NCI-H446 treated with DMSO at 0.1 percent for 48 hours (cell line): ENCODE data around the gene ATRIP.

Experiments
- DNase-seq: peaks from one replicate; lab custom pipeline; 2025; lab: John Stamatoyannopoulos, UW

Gene ATRIP

DNA sequence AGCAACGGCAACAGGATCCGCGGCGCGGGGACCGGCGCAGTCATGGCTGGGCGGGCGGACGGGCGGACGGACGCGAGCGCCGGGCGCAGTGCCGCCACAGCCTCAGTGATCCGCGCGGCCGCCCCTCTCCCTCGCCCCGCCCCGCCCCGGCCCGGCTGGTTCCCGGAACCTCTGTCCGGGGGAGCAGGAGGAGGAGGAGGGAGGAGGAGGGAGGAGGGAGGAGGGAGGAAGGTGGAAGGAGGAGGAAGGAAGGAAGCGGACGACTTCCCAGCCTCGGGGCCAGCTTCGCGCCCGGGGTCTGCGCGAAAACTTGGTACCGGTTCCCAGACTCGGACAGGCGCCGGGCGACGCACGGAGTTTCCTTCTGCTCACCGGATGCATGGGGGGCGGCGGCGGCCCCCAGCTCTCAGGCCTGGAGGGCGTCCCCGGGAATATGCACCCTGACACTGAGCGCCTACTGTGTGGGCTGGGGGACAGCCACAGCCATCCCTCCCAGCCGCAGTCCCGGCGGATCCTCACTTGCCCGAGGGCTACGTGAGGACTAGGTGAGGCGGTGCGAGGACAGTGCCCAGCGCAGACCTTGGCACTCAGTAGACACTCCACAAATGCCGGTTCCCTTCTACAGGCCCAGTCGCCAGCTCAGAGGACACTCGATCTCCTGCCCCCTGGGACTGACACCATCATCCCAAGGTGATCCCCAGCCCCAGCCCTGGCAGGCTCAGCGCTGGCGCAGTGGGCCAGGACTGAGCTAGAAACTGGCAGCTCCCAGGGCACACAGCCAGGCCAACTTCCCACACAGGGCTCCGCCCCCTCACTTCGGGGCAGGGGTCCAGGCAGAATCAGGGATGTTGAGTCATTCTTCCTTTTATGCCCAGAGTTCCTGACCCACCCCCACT, 57.8 kb downstream of the ATRIP start, which contains the start of gene SHISA5:
Gene SHISA5 (minus strand): TSS at position 124 of the 896 bp plus-strand sequence. CDS start 80 bp downstream, at position 44.
- DNase-seq: no peak

DNA sequence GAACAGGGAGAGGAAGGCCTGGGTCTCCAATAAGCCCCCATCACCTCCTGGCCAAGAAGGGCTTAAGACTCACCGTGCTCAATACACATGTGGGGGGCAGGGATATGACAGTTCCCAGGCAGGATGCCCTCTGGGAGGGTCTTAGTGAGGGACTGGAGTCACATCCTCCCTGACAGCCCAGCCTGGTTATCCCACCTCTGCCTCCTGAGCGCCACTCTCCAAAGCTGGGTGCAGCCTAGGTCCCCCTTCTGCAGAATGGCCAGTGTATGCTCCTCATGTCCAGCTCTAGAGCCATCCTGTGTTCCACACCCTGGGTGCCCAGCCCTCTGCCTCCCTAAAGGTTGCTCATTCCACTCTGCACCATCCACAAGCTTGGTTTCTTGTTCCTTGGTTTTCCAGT, 58.6 kb downstream of the ATRIP start:
- DNase-seq: no peak

DNA sequence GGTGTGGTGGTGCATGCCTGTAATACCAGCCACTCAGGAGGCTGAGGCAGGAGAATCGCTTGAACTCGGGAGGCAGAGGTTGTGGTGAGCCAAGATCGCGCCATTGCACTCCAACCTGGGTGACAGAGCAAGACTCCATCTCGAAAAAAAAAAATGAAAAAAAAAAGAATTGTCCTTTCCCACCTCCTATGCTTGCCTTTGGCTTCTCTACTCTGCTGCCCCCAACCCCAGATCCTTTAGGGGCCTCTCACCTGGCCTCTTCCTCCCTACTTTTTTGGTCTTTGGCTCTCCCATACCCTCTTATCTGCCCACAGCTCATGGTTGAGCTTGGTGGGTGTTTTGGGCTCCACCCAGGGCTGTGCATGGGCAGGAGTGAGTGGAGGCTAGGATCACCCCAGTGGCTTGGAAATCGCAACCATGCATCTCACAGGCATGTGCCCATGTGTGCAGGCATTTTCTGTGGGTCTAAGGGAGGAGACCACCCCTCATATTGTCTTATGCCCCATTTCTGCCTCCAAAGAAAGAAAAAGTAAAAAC, 59.5 kb downstream of the ATRIP start:
- DNase-seq: no peak

DNA sequence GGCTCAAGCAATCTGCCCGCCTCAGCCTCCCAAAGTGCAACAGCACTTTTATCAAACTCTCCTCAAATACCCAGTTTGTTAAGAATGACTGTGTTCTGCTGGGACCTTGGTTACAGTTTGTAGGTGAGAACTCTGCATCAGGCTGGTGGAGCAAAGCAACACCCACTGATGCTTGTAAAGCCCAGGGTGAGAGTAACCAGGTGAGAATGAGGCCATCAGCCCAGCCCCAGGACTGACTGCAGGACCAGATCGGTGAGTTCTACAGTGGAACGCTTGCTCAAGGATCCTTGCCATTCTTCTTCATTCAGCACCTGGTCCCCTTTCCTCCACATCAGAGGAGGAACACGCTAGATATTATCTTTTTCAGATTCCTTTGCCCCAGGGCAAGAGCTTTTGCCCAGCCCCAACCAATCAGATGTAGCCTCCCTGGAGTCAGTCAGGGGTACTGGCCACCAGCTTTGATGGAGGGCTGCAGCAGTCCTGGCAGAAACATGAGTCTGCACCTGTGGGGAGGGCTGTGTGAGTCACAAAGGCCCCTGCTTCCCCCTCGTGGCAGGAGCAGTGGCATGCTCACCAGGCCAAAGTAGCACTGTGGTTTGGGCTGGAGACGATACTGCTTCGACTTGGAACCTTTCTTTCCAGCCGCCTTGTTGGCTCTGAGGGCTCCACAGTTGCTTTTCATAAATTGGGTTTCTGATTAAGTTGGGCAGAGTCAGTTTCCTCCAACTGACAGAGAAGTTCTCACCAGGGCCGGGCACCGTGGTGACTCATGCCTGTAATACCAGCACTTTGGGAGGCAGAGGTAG, 60.9 kb downstream of the ATRIP start:
- DNase-seq: no peak

DNA sequence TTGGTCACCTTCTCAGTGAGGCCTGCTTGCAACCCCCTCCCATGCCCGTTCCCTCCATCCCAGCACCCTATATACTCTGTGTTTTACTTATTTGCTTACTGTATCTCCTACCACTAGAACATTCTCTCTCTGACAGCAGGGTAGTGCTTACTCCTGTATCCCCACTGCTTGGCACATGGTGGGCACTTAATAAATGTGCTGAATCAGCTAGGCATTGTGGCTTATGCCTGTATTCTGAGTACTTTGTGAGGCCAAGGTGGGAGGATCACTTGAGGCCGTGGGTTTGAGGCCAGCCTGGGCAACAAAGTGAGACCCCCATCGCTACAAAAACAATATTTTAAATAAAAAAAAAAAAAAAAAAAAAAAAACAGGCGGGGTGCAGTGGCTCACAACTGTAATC, 65.0 kb downstream of the ATRIP start:
- no peak for DNase-seq

DNA sequence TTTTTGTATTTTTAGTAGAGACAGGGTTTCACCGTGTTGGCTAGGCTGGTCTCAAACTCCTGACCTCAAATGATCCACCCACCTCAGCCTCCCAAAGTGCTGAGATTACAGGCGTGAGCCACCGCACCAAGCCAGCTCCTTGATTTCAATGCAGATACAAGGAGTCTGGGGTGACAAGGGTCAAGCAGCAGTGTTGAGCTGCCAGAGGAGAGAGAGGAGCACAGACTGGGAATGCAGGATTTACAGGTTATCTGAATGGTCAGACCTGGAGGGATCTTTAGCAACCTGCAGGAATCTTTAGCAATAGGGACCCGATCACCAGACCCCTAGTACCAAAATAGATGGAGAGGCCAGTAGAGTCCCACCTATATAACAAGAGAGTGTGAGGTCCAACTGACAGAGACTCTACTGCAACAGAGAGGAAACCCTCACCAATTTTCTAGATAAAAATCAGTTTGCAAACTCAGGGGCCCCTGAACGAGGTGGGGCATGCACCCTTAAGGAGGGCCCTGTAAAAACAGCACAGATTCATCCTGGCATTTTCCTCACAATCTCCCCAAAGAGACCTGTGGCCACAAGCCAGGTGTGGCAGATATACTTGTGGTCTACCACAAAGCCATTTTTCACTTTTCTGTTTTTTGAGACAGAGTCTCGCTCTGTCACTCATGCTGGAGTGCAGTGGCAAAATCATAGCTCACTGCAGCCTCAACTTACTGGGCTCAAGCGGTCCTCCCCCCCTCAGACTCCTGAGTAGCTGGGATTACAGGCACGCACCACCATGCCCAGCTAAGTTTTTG, 68.1 kb downstream of the ATRIP start:
- no peak for DNase-seq
